Dermis microvascular lymphatic vessel endothelial cell (primary cell): ENCODE results near the gene ELF2. TPM values are rescaled to one million over a fixed set of nuclear protein-coding genes. Genes with fewer than 3 reads are reported as not detected.
A peak's percentile ranks its signal among the peaks of the same experiment; 100 is the strongest.
"Not testable (repeated sequence)": the region's sequence is repeated elsewhere in the genome, so short reads cannot be mapped to it uniquely, and the experiment has no call there.

ENCODE experiments used
- DNase-seq, 2 donors: peaks; one replicate each; pipeline versions ENCODE4 v3.0.0 to v3.0.0-alpha.2; 2010; ENCODE audit warnings: low read depth in 2 of 2
- total RNA-seq: library from RNA; depleted of rRNA; stranded (reverse); fragments of >200 nt; gene quantifications from 2 replicates; pipeline ENCODE4 v1.2.1, GENCODE V29; 2014

The ELF2 gene
- total RNA-seq, 1 donor from 2014 or later = 35.6 TPM

- no peak for DNase-seq
Measured at GRCh38 chr4:139024686-139025085, 152.3 kb downstream of the ELF2 start.

- no peak for DNase-seq
Measured at GRCh38 chr4:139022835-139023234, 154.2 kb downstream of the ELF2 start.

GRCh38 chr4:139021071-139021470 is 155.9 kb downstream of the ELF2 start:
- DNase-seq = not testable (repeated sequence)

GRCh38 chr4:139020384-139020783 is 156.6 kb downstream of the ELF2 start:
- DNase-seq = no peak

DNA sequence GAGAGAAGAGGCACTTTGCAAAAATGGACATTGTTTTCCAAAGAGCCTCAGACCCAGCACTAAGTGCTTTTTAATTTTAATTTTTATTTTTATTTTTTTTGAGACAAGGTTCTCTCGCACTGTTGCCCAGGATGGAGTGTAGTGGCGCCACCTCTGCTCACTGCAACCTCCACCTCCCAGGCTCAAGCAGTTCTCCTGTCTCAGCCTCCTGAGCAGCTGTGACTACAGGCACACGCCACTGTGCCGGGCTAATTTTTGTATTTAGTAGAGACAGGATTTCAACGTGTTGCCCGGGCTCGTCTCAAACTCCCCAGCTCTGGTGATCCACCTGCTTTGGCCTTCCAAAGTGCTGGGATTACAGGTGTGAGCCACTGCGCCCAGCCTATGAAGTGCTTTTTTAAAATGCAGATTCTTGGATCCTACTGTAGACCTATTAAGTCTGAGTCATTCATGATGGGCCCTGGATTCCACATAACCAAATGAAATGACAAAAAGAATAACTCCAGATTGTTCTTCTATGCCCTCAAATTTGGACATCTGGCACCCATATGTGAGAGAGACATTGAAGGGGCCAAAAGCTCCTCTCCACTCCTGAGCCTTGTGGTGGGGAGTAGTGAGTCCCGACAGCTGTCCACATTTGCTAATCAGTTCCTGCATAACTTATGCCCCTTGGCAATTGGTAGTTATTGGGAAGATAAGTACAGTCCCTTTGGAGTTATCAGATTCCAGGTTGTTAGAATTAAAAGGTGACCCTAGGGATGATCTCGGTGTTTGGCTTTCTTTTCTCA is 157.9 kb downstream of the ELF2 start:
- no peak for DNase-seq

GRCh38 chr4:139018501-139018900 is 158.5 kb downstream of the ELF2 start:
- no peak for DNase-seq

- DNase-seq = no peak
Measured at GRCh38 chr4:139017861-139018260, 159.2 kb downstream of the ELF2 start.

DNA sequence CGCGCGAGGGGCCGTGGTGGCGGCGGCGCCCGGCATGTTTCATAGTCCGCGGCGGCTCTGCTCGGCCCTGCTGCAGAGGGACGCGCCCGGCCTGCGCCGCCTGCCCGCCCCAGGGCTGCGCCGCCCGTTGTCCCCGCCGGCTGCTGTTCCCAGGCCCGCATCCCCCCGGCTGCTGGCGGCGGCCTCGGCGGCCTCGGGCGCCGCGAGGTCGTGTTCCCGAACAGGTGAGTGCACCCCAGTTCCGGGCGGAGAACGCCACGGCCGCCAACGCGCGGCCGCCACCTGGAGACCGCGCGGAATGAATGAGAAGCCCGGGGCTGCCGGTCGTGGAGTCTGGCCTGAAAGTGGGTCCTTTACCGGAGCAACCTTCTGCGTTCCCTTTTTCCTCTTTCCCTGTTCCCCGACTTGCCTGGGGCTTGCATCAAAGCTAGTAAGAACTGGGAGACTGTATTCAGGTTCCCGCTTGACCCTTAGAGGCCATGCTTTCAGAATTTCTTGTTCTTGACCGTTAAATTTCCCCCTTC is 161.0 kb downstream of the ELF2 start:
- peak in 1 of 2 donors; percentile 42 for DNase-seq

DNA sequence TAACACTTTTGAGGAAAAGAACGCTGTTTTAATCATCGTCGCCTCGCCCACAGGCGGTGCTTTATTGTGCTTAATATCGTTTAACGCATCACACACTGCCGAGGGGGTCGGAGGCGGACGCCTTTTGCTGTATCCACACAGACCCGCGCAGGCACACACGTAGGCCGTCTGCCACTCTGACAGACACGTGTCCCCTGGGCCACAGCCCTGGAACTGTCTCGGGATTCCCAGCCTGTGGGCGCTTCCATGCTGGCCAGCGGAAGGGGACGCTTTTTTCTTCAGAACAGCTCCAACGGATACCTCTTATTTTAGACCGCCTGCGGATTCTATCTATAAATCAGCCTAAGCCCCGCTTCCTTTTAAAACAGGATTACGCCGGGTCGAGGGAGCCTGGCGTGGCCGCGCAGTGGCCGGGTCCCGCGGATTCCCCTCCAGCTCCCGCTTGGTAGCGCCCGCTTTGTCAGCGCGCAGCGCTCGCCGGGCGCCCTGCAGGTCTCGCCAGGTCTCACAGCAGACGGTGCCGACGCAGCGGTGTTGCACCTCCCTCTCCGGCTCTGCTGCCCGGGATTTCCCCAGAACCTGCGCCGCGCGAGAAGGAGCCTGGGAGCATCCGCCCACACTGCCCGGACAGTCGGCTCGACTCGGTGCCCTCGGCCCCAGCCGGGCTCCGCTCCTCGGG is 161.6 kb downstream of the ELF2 start, which contains the start of gene NOCT:
TSS of gene NOCT (plus strand) at position 513 of the 679 bp plus-strand sequence. CDS start 201 bp downstream, outside the sequence.
- DNase-seq = peak; percentile 86 to 95

GRCh38 chr4:139014371-139015268 is 162.4 kb downstream of the ELF2 start:
- peak; percentile 93 to 98 for DNase-seq

GRCh38 chr4:139011225-139011950 is 165.6 kb downstream of the ELF2 start:
- DNase-seq = no peak

- DNase-seq = no peak
Measured at GRCh38 chr4:139009702-139010101, 167.3 kb downstream of the ELF2 start.

DNA sequence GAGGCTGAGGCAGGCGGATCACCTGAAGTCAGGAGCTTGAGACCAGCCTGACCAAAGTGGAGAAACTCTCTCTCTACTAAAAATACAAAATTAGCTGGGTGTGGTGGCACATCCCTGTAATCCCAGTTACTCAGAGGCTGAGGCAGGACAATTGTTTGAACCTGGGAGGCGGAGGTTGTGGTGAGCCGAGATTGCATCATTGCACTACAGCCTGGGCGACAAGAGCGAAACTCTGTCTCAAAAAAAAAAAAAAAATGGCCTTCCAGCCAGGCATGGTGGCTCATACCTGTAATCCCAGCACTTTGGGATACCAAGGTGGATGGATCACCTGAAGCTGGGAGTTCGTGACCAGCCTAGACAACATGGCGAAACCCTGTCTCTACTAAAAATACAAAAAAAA is 168.7 kb downstream of the ELF2 start:
- not testable (repeated sequence) for DNase-seq

DNA sequence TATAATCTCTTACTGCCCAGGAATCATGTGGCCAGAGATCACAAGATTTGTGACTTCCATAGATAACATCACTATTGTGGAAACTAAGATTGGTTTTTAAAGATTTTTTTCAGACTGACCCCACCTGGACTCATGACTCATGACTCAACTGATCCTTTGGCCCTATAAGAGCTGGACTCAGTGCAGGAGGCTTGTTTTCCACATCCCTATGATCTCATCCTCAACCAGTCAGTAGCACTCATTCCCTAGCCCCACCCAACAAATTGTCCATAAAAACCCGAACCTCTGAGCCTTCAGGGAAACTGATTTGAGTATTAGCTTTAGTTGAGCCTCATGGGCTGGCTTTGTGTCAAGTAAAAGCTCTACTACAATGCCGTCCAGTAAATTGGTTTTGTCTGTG is 169.4 kb downstream of the ELF2 start:
- no peak for DNase-seq

Other genes with a start within 250 kb of the ELF2 start
- gene NOCT, start 161.4 kb downstream of the ELF2 start, total RNA-seq = 29.4 and 37.0 TPM in 2 replicates
- under 0.01 and 0.13 TPM in 2 replicates for gene MGARP, start 103.0 kb upstream of the ELF2 start, total RNA-seq
- gene NAA15, start 124.3 kb upstream of the ELF2 start, total RNA-seq = 15.3 and 19.1 TPM in 2 replicates
- 38.8 and 52.8 TPM in 2 replicates for gene NDUFC1, start 125.3 kb upstream of the ELF2 start, total RNA-seq